Measurements from ENCODE around the gene SPDYE1. TPM values are rescaled to one million over a fixed set of nuclear protein-coding genes. Genes with fewer than 3 reads are reported as not detected.

Gene SPDYE1
- total RNA-seq, 1 donor from 2014 or later, result not detected

- Mint-ChIP-seq H3K27me3 (ENCODE audit: low read depth, unreplicated experiment) (no peaks in the 10 kb centered on the region), H3K27ac (ENCODE audit: unreplicated experiment) (peak overlapping the region; percentile 86), H3K4me3 (ENCODE audit: unreplicated experiment) (no peak overlapping the region), H3K36me3 (ENCODE audit: low read depth, unreplicated experiment) (peaks cover 20% of the 10 kb centered on the region), H3K4me1 (ENCODE audit: low read depth, unreplicated experiment) (peaks cover 23% of the 10 kb centered on the region), H3K9me3 (ENCODE audit: unreplicated experiment) (no peaks in the 10 kb centered on the region)
- no peak overlapping the region for H2AFZ ChIP-seq (ENCODE audit: low read depth, low read length)
- no peaks in the 10 kb centered on the region for H3K27me3 ChIP-seq (ENCODE audit: insufficient read depth, low read length)
- H3K4me2 ChIP-seq (ENCODE audit: low read length), result no peak overlapping the region
- peaks cover 25% of the 10 kb centered on the region for H3K36me3 ChIP-seq (ENCODE audit: insufficient read depth, low read length)
- H3K79me2 ChIP-seq (ENCODE audit: insufficient read depth, low read length), result peaks cover 75% of the 10 kb centered on the region
- FAIRE-seq, result no peak
- H3K4me1 ChIP-seq (ENCODE audit: insufficient read depth, low read length), result peaks cover 15% of the 10 kb centered on the region
- H3K9me3 ChIP-seq (ENCODE audit: insufficient read depth, low read depth, low read length), result no peaks in the 10 kb centered on the region
- no peak for DNase-seq (ENCODE audit: low read depth)
- H4K20me1 ChIP-seq (ENCODE audit: insufficient read depth, low read length), result peaks cover 67% of the 10 kb centered on the region
- no peak for TF ChIP-seq CTCF (IDR thresholded peaks at IDR 0.05; ENCODE audit: insufficient read depth, low read depth, low read length)
- TF ChIP-seq EZH2 (IDR thresholded peaks at IDR 0.05; ENCODE audit: insufficient read depth, low read length), result no peak
- H3K9ac ChIP-seq (ENCODE audit: low read length), result no peak overlapping the region
- no peak overlapping the region for H3K4me3 ChIP-seq (ENCODE audit: insufficient read depth, low read depth, low read length)
- no peak overlapping the region for H3K27ac ChIP-seq (ENCODE audit: low read depth, low read length)
Observed at GRCh38 chr7:44048031-44048795, 50.5 kb downstream of the SPDYE1 start.

DNA sequence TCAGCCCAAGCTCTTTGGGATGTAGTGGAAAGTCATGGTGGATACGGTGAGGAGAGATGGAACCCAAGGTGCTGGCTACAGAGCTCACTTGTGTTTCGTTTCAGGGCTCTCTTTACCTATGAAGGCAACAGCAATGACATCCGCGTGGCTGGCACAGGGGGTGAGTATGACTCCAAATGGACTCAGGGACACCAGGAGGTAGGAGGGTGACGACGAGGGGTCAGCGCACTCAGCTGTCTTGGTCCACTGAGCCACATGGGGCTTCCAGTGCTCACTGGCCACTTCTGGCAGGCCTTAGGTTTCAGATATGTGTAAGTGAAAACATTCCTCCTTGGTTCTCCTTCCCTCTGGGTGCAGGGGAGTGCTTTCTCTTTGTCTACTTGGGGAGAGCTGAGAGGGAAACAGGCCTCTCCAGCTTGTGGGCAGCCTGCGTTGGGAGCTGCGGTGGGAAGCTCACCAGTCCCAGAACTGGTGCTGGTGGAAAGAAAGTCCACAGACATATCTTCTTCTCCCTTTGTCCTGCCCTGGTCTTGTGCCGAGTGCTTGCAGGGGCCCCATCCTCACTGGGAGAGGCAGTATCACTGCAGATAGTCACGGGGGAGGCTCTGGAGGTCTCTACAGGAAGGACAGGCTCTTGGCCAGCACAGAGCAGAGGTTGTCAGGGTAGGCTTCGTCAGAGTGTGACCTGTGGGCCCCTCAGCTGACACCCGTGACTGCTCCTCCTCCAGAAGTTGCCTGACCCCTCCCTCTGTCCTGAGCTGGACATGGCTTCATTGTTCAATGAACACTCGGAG is 52.6 kb downstream of the SPDYE1 start:
- Histone ChIP-seq H3K79me2 (ENCODE audit: insufficient read depth, low read length) (peaks cover 72% of the 10 kb centered on the region), H3K27ac (ENCODE audit: low read depth, low read length) (no peak overlapping the region), H3K9me3 (ENCODE audit: insufficient read depth, low read depth, low read length) (no peaks in the 10 kb centered on the region), H3K4me3 (ENCODE audit: insufficient read depth, low read depth, low read length) (no peak overlapping the region), H3K4me2 (ENCODE audit: low read length) (no peak overlapping the region), H3K36me3 (ENCODE audit: insufficient read depth, low read length) (peaks cover 34% of the 10 kb centered on the region), H3K27me3 (ENCODE audit: insufficient read depth, low read length) (no peaks in the 10 kb centered on the region), H4K20me1 (ENCODE audit: insufficient read depth, low read length) (peaks cover 73% of the 10 kb centered on the region), H2AFZ (ENCODE audit: low read depth, low read length) (no peak overlapping the region), H3K9ac (ENCODE audit: low read length) (no peak overlapping the region), H3K4me1 (ENCODE audit: insufficient read depth, low read length) (peaks cover 7% of the 10 kb centered on the region)
- peaks cover 19% of the 10 kb centered on the region for H3K4me1 Mint-ChIP-seq (ENCODE audit: low read depth, unreplicated experiment)
- peaks cover 22% of the 10 kb centered on the region for H3K36me3 Mint-ChIP-seq (ENCODE audit: low read depth, unreplicated experiment)
- no peak overlapping the region for H3K27ac Mint-ChIP-seq (ENCODE audit: unreplicated experiment)
- DNase-seq (ENCODE audit: low read depth) (no peak), FAIRE-seq (no peak)
- H3K27me3 Mint-ChIP-seq (ENCODE audit: low read depth, unreplicated experiment), result no peaks in the 10 kb centered on the region
- TF ChIP-seq CTCF (IDR thresholded peaks at IDR 0.05; ENCODE audit: insufficient read depth, low read depth, low read length), result no peak
- TF ChIP-seq EZH2 (IDR thresholded peaks at IDR 0.05; ENCODE audit: insufficient read depth, low read length), result no peak
- H3K4me3 Mint-ChIP-seq (ENCODE audit: unreplicated experiment), result no peak overlapping the region
- no peaks in the 10 kb centered on the region for H3K9me3 Mint-ChIP-seq (ENCODE audit: unreplicated experiment)
